HG02678 (cell line): ENCODE data around the gene PRKD2.
"Not testable (repeated sequence)": the region's sequence is repeated elsewhere in the genome, so short reads cannot be mapped to it uniquely, and the experiment has no call there.

Experiments
- ATAC-seq: cut with Tn5 transposase; IDR thresholded peaks from one replicate; pipeline ENCODE4 v1.9.1; 2021; ENCODE audit warnings: mild to moderate bottlenecking, moderate library complexity; ENCODE audit not compliant: unreplicated experiment

Gene PRKD2

GRCh38 chr19:46712768-46713338 lies 4.1 kb downstream of the PRKD2 start:
- ATAC-seq, result not testable (repeated sequence)

GRCh38 chr19:46710687-46711086 lies 6.2 kb downstream of the PRKD2 start:
- no peak for ATAC-seq

DNA sequence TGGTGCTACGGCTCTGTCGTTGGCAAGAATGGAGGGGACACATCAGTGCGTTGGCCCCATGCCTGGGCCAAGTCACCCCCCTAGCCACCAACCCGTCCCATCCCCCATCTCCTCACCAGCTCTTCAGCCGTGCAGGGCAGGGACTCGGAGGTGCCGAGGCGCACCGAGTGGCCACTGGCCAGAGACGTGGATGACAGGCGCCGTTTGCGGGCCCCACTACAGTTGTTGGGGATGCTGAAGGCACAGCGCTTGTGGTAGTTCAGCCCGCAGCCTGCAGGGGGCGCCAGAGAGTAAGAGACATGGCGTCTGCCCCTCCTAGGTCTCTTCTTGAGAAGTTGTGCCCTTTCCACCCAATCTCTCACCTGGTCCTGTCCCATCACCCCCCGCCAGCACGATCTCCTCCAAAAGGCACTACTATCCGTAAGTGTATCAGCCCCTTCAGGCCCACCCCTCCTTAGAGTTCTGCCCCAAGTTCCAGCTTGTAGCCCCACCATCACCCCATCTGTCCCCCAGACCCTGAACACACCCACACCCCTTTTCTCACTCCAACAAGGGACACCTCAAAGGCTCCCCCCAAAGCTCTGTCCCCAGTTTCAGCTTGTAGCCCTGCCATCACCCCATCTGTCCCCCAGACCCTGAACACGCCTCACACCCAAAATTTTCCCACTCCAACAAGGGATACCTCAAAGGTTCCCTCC lies 12.4 kb downstream of the PRKD2 start:
- ATAC-seq, result no peak

DNA sequence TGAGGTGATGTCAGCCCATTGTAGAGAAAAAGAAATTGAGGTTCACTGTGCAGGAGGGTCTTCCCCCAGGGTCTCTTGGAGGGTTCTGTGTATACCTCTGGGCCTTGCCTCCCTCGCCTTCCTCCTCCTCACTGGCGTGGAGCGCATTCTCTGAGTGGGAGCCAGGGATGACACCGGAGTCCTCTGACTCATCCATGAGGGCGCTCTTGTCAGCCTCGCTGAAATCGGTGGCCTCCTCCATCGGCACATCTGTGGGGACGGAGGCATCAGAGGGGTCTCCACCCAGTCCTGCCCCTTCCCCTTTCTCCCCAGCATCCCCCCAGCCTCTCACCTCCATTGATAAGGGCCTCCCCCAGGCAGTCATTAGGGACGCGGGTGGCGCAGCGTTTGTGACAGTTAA lies 16.2 kb downstream of the PRKD2 start:
- no peak for ATAC-seq

GRCh38 chr19:46698395-46699321 lies 18.3 kb downstream of the PRKD2 start:
- ATAC-seq, result no peak

GRCh38 chr19:46697204-46697960 lies 19.5 kb downstream of the PRKD2 start:
- ATAC-seq, result no peak

- ATAC-seq, result no peak
These were observed 20.1 kb downstream of the PRKD2 start for GRCh38 chr19:46696866-46697203.

GRCh38 chr19:46696052-46696451 lies 20.9 kb downstream of the PRKD2 start:
- no peak for ATAC-seq

DNA sequence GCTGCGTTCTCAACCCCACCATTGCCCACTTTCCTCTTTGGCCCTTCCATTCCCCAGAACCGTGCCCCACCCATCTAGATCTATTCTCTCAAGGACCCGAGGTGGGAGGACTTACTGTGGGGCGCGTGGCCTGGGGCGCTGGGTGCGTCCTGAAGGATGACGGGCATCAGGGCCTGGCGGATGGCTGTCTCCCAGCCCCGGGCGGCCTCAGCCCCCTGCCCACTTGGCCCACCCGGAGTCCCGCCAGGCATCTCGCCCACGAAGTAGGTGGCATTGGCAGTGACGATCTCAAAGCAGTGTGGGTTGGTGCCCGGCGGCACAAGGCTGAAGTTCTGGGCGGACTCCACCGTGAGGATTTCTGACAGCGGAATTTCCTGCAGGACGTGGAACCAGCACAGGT lies 23.2 kb downstream of the PRKD2 start:
- ATAC-seq, result no peak

DNA sequence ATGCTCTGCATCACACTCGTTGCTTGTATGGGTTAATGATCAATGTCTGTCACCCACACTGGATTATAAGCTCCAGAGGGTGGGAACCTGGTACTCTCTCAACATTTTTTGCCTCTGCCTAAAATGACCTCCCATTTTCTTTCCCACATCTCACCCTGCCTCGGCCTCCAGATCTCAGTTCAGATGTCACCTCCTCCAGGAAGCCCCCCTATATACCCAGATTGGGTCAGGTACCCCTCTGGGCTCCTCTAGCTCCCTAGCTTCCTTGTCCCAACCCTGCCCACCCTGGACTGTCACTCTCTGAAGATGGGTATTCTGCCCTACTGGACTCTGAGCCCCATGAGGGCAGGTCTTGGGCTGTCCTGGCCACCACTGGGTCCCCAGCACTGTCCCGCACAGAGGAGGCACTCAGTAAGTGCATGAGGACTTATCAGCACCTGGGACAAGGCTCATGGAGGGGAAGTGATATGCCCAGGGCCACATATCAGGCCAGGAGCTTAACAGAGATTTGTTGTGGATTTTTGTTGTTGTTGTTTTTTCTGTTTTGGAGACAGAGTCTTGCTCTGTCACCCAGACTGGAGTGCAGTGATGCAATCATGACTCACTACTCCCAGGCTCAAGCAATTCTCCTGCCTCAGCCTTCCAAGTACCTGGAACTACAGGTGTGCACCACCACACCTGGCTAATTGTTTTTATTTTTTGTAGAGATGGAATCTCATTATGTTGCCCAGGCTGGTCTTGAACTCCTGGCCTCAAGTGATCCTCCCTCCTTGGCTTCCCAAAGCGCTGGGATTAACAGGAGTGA lies 23.8 kb downstream of the PRKD2 start:
- ATAC-seq, result no peak

DNA sequence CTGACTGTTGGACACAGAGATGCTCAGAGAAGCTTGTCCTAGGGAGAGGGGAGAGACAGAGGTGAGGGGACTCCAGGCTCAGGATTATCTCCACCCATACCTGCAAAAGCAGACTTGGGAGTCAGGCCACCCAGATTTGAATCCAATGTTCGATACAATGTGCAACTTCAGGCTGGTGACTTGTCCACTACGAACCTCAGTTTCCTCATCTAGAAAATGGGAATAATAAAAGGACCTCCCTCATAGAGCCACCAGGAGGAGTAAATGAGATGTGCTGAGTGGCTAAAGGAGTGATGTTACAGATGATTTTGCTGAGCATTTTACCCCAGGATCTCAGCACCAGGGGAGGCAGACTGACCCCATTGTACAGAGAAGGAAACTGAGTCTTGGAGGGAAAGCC lies 25.0 kb downstream of the PRKD2 start:
- no peak for ATAC-seq

DNA sequence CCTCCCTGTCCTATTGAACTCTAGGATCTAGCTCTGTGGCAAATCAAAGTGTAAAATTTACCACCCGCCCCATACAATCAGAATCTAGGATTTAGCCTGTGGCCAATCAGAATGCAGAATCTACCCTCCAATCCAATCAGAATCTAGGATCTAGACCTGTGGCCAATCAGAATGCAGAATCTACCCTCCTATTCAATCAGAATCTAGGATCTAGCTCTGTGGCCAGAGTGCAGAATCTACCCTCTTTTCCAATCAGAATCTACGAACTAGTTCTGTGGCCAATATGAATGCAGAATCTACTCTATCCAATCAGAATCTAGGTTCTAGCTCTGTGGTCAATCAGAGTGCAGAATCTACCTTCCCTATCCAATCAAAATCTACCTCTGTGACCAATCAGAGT lies 25.8 kb downstream of the PRKD2 start:
- ATAC-seq, result no peak

GRCh38 chr19:46689358-46689757 lies 27.6 kb downstream of the PRKD2 start:
- ATAC-seq, result no peak

DNA sequence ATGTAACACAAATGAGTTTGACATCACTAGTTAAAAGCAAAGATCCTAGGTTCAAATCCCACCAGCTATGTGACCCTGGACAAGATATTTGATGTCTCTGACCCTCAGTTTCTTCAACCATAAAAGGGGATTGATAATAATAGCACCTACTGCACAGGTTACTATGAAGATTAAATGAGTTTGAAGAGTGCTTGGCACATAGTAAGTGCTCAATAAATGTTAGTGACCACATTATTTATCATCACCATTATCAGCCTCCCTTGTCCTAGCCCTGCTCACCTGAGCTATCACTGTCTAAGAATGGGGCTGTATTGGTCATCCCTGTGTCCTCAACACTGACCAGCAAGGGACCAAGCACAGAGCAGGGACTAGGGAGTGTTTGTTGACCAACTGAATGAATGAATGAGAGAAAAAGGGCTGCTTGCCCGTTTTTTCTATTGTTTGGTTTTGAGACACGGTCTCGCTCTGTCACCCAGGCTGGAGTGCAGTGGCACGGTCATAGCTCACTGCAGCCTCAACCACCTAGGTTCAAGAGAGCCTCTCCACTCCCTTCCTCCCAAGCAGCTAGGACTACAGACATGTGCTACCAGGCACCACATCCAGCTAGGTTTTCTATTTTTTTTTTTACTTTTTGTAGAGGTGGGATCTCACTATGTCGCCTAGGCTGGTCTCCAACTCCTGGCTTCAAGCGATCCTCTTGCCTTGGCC lies 29.3 kb downstream of the PRKD2 start:
- no peak for ATAC-seq

DNA sequence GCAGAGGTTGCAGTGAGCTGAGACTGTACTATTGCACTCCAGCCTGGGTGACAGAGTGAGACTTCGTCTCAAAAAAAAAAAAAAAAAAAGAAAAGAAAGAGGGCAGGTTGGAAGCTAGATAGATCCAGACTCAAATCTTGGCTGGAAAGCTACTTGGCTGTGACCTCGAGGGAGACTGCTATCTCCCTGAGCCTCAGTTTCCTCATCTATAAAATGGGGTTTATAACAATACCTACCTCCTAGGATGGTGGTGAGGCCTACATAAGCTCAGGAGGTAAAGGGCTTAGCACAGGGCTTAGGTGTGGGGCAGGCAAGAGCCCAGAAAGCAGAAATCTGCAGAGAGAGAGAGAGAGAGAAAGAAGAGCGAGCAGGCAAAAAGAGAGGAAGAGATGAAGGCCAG lies 31.7 kb downstream of the PRKD2 start:
- no peak for ATAC-seq

GRCh38 chr19:46678110-46678732 lies 38.7 kb downstream of the PRKD2 start:
- ATAC-seq, result no peak

DNA sequence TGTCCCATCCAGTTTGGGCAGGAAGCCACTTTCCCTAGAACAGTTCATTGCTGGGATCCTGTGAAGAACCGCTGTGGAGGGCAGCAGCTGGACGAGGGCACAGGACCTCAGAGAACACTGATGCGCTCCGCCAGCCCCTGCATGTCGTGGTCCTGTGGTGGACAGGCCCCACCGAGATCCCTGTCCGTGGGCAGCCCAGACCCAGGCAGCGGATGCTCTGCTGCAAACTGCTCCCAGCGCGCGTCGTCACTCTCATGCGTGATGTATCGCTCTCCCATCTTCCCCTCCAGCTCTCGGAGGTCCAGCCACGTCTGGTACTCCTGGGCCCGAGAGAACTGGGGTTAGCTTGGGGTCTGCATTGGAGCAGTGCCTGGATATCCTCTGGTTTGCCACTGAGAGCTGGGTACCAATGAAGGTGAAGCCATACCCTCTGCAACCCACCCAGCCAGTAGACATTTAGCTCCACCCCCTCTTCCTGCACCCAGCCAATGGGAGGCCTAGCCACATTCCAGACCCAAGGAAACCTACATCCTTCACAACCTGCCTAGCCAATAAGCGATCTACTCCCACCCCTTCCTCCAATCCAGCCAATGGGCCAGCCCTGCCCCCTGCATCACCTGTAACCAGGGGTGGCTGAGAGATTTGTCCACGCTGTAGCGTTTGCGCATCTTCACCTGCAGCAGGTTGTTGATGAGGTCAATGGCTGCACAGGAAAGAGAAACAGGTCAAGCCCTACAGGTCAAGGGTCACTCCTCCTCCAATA lies 42.3 kb downstream of the PRKD2 start:
- ATAC-seq, result no peak

DNA sequence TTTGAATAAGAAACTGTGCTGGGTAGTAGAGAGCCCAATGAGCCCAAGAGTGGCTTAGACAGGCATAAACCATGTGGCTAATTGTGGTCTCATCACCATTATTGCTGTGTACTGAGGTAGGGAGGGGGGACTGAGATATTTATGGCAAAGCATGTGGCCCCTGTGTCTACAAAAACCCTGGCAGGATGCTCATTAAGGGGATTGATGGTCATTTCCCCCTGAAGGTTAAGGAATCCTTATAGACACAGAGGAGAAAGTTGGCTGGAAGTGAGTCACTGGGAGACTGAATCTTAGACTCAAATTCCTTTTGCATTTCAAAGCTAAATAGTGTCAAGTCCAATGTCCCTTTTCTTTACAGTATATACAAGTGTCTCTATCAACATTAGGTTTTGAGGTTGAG lies 46.1 kb downstream of the PRKD2 start:
- no peak for ATAC-seq

DNA sequence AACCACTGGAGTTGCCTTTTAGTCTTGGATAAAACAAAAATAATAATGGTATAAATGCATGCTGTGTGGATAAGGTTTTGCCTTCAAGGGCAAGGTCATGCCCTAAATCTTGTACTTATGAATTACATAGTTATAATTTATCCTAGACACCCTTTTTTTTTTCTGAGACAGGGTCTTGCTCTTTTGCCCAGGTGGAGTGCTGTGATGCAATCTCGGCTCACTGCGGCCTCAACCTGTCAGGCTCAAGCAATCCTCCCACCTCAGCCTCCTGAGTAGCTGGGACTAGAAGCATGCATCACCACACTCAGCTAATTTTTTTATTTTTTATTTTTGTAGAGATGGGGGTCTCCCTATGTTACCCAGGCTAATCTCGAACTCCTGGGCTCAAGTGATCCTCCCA lies 48.3 kb downstream of the PRKD2 start:
- ATAC-seq, result no peak
